ENCODE results near the gene MDFI.

- TF ChIP-seq CTCF (IDR thresholded peaks at IDR 0.05) (peak; percentile 95), ZFX (IDR thresholded peaks at IDR 0.05; ENCODE audit: borderline replicate concordance) (no peak)
Observed at GRCh38 chr6:41602864-41603608, 35.2 kb upstream of the MDFI start.
